Right ventricle myocardium inferior (tissue), 1 donor: ENCODE measurements around the gene CFHR2. TPM values are rescaled to one million over a fixed set of nuclear protein-coding genes. Genes with fewer than 3 reads are reported as not detected.
"Not testable (repeated sequence)": the region's sequence is repeated elsewhere in the genome, so short reads cannot be mapped to it uniquely, and the experiment has no call there.

Experiments
- ATAC-seq: fragments of 200-7000 bp; cut with Tn5 transposase; one replicate; pipeline ENCODE4 v1.9.1; 2020; ENCODE audit warnings: mild to moderate bottlenecking, moderate library complexity
- DNase-seq: peaks from one replicate; pipeline ENCODE4 v3.0.0; 2021; ENCODE audit errors: missing footprints
- intact Hi-C: fragments of 100-400 bp; cut with DNase I; formaldehyde crosslinking; loops from one replicate; pipeline ENCODE4 v1.11.0; 2022
- total RNA-seq: library from RNA; stranded (reverse); fragmentation: NEBNext Ultra II Directional; extraction: Animal tissue kit (Norgen Biotek cat#: 25700); gene quantifications from one replicate; pipeline ENCODE4 v1.2.1, GENCODE V29; 2021
- donor health status: DM: no; HTN: yes; CAD: no; lungs with severe emphysema.

Gene CFHR2
- total RNA-seq, 1 donor from 2014 or later = not detected

- ATAC-seq, intact Hi-C loops, DNase-seq: not testable (repeated sequence)
Observed at GRCh38 chr1:196991919-196992651, 48.5 kb downstream of the CFHR2 start.

GRCh38 chr1:196993916-196994315 lies 50.4 kb downstream of the CFHR2 start:
- DNase-seq (no peak), ATAC-seq (no peak)
- intact Hi-C loops = no loop called here

GRCh38 chr1:196997423-196997822 lies 53.9 kb downstream of the CFHR2 start:
- no peak for ATAC-seq
- intact Hi-C loops = no loop called here
- no peak for DNase-seq

- no peak for ATAC-seq
- intact Hi-C loops = no loop called here
Observed at GRCh38 chr1:197001828-197002227, 58.3 kb downstream of the CFHR2 start.

GRCh38 chr1:197003132-197003531 lies 59.6 kb downstream of the CFHR2 start:
- DNase-seq (no peak), ATAC-seq (no peak)
- intact Hi-C loops = no loop called here

More at GRCh38 chr1:197001828-197002227, 58.3 kb downstream of the CFHR2 start:
- DNase-seq = no peak

GRCh38 chr1:197008861-197009260 lies 65.3 kb downstream of the CFHR2 start:
- DNase-seq = no peak
- intact Hi-C loops = no loop called here
- no peak for ATAC-seq

Other genes starting within 250 kb of the CFHR2 start
- not detected for gene CFHR3, start 168.9 kb upstream of the CFHR2 start, total RNA-seq
- gene CFHR1, start 124.0 kb upstream of the CFHR2 start, total RNA-seq = not detected
- not detected for gene CFHR4, start 55.7 kb upstream of the CFHR2 start, total RNA-seq
- gene CFHR5, start 33.8 kb downstream of the CFHR2 start, total RNA-seq = not detected
- not detected for gene F13B, start 123.5 kb downstream of the CFHR2 start, total RNA-seq
- 0.35 TPM for gene ASPM, start 202.9 kb downstream of the CFHR2 start, total RNA-seq